Right lobe of liver (tissue), 6 donors: ENCODE measurements around the gene ANKS6. TPM values are rescaled to one million over a fixed set of nuclear protein-coding genes. Genes with fewer than 3 reads are reported as not detected.
"Not testable (repeated sequence)": the region's sequence is repeated elsewhere in the genome, so short reads cannot be mapped to it uniquely, and the experiment has no call there.

Source experiments
- ATAC-seq, 4 donors: fragments of 200-7000 bp; cut with Tn5 transposase; one replicate each; pipeline ENCODE4 v1.9.1; 2020; ENCODE audit warnings: mild to moderate bottlenecking in 4 of 4, moderate library complexity in 4 of 4
- DNase-seq, 3 donors: peaks; one replicate each; pipeline ENCODE4 v3.0.0-alpha.2; 2020
- H3K27ac ChIP-seq, 3 donors: fragments of 200-600 bp; one replicate each; pipeline ENCODE4 v1.8.0; 2022
- H3K27me3 ChIP-seq, 2 donors: fragments of 200-600 bp; one replicate each; pipeline ENCODE4 v1.8.0; 2022
- H3K36me3 ChIP-seq, 4 donors: fragments of 200-600 bp; sonication (generic) in 1 of 4; one replicate each; pipeline versions ENCODE4 v1.5.1 to v1.8.0; 2017 to 2022; ENCODE audit warnings: control low read depth in 1 of 4
- H3K4me1 ChIP-seq, 4 donors: fragments of 200-600 bp; sonication (generic) in 1 of 4; one replicate each; pipeline versions ENCODE4 v1.5.1 to v1.8.0; 2017 to 2022; ENCODE audit warnings: control low read depth in 1 of 4
- H3K4me3 ChIP-seq, 3 donors: fragments of 200-600 bp; one replicate each; pipeline ENCODE4 v1.8.0; 2022
- H3K9me3 ChIP-seq, 4 donors: fragments of 200-600 bp; sonication (generic) in 1 of 4; one replicate each; pipeline versions ENCODE4 v1.5.1 to v1.8.0; 2017 to 2022; ENCODE audit warnings: control low read depth in 1 of 4
- CTCF ChIP-seq, 4 donors: fragments of 200-600 bp in 3 of 4; fragments of 450-650 bp in 1 of 4; IDR thresholded peaks; one replicate each; pipeline versions ENCODE4 v1.5.1 to v1.8.0; 2016 to 2022; ENCODE audit warnings: antibody characterized with exemption in 4 of 4, mild to moderate bottlenecking in 2 of 4
- POLR2A ChIP-seq: fragments of 450-650 bp; IDR thresholded peaks from one replicate; pipeline ENCODE4 v1.6.1; 2017; ENCODE audit warnings: antibody characterized with exemption, mild to moderate bottlenecking
- WGBS: methylation state at CpG from one replicate; pipeline ENCODE4 v1.1.6; 2018; ENCODE audit warnings: low coverage, low lambda C conversion rate; ENCODE audit not compliant: insufficient coverage; ENCODE audit errors: missing lambda C conversion rate; 5-methylcytosine and 5-hydroxymethylcytosine counted together
- intact Hi-C, 2 donors: fragments of 100-400 bp; cut with DNase I; formaldehyde crosslinking; loops; one replicate each; pipeline versions ENCODE4 v1.11.2 to v1.14.1; 2022
- total RNA-seq, 6 experiments: library from RNA; depleted of rRNA in 2 of 6; stranded (reverse); fragments of >200 nt in 2 of 6; fragmentation: NEBNext Ultra II Directional in 3 of 6; extraction: Animal tissue kit (Norgen Biotek cat#: 25700) in 3 of 6; gene quantifications; one replicate each; pipeline versions ENCODE4 v1.1.0 to v1.2.4, GENCODE V29; 2016 to 2023
- donor health status: DM: no; HTN: yes; CAD: no.
- donor health status: DM: no; HTN: no; CAD: no.
- donor health status: DM: no; HTN: no; CAD: no.
- donor health status: DM: no; HTN: yes; CAD: no.
- donor health status: DM: no; HTN: yes; CAD: no.

ANKS6 gene
- total RNA-seq, 6 experiments from 2014 or later, result 3.7 to 7.9 (median 4.7) TPM

GRCh38 chr9:98687911-98688310 lies 108.4 kb downstream of the ANKS6 start:
- no peaks in the 10 kb centered on the region for H3K9me3 ChIP-seq
- ATAC-seq (no peak), DNase-seq (no peak)
- intact Hi-C loops, result no loop called here
- H3K27me3 ChIP-seq, result no peaks in the 10 kb centered on the region
- H3K27ac ChIP-seq, result no peak overlapping the region
- WGBS, result 100% methylated on average over 1 of the region's 1 CpG
- no peak for TF ChIP-seq CTCF (IDR thresholded peaks at IDR 0.05)
- no peak for TF ChIP-seq POLR2A
- no peaks in the 10 kb centered on the region for H3K36me3 ChIP-seq
- no peaks in the 10 kb centered on the region for H3K4me1 ChIP-seq
- H3K4me3 ChIP-seq, result no peak overlapping the region

- ATAC-seq (peak in 1 of 4 donors; percentile 73), DNase-seq (no peak)
- H3K9me3 ChIP-seq, result no peaks in the 10 kb centered on the region
- no peaks in the 10 kb centered on the region for H3K4me1 ChIP-seq
- no peak overlapping the region for H3K4me3 ChIP-seq
- intact Hi-C loops, result no loop called here
- WGBS, result 51% methylated on average over 5 of the region's 7 CpGs
- TF ChIP-seq POLR2A (no peak), CTCF (IDR thresholded peaks at IDR 0.05) (no peak)
- no peak overlapping the region for H3K27ac ChIP-seq
- H3K27me3 ChIP-seq, result no peaks in the 10 kb centered on the region
- no peaks in the 10 kb centered on the region for H3K36me3 ChIP-seq
Observed at GRCh38 chr9:98686961-98687855, 109.1 kb downstream of the ANKS6 start.

GRCh38 chr9:98684816-98685215 lies 111.5 kb downstream of the ANKS6 start:
- 93% methylated on average over 2 of the region's 2 CpGs for WGBS
- DNase-seq, H3K9me3 ChIP-seq, ATAC-seq, H3K27me3 ChIP-seq, intact Hi-C loops, H3K4me3 ChIP-seq, H3K27ac ChIP-seq, H3K36me3 ChIP-seq, H3K4me1 ChIP-seq: not testable (repeated sequence)

Other genes starting within 250 kb of the ANKS6 start
- not detected for gene GABBR2, start 87.6 kb downstream of the ANKS6 start, total RNA-seq
- 1 to 10 TPM in 1 of 6 experiments, under 1 TPM in 4, not detected in 1; 0.06 to 1.1 (median 0.30) TPM for gene GALNT12, start 11.1 kb upstream of the ANKS6 start, total RNA-seq
- gene COL15A1, start 147.4 kb upstream of the ANKS6 start, total RNA-seq, result under 1 TPM in 4 of 6 experiments, not detected in 2; 0.07 to 0.58 (median 0.11) TPM